C4-2B (cell line): Measurements from ENCODE around the gene ANKRD44.

ENCODE experiments used
- H3K27ac ChIP-seq: fragments of 450-650 bp; 2 replicates; pipeline ENCODE4 v1.5.1; 2017
- ZFX ChIP-seq: fragments of 450-650 bp; IDR thresholded peaks from 2 replicates; pipeline ENCODE4 v1.6.1; 2017
- TF ChIP-seq, protein P1 (sequence below): fragments of 450-650 bp; conservative IDR thresholded peaks from 2 replicates; pipeline ENCODE4 v1.5.1; 2017; ENCODE audit warnings: mild to moderate bottlenecking

Gene ANKRD44

DNA sequence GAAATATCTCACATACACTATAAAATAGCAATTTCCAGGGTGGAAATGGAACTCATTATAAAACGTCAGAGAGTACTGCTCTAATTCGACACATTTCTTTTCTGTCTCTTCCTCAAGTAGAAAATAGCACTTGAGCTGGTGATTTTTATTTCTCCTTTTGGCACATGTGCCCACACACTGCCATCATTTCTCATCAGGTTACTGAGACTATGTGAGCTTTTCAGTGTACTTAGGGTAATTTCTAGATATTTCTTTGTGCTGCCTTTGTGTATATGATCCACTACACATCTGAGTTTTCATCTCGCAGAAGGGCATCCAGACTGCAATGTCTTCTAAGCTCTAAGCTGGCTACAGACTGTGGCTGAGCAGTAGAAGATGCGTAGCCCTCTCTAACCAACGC, 321.9 kb downstream of the ANKRD44 start:
- no peak overlapping the region for H3K27ac ChIP-seq
- TF ChIP-seq ZFX: no peak
- TF ChIP-seq, protein P1, sequence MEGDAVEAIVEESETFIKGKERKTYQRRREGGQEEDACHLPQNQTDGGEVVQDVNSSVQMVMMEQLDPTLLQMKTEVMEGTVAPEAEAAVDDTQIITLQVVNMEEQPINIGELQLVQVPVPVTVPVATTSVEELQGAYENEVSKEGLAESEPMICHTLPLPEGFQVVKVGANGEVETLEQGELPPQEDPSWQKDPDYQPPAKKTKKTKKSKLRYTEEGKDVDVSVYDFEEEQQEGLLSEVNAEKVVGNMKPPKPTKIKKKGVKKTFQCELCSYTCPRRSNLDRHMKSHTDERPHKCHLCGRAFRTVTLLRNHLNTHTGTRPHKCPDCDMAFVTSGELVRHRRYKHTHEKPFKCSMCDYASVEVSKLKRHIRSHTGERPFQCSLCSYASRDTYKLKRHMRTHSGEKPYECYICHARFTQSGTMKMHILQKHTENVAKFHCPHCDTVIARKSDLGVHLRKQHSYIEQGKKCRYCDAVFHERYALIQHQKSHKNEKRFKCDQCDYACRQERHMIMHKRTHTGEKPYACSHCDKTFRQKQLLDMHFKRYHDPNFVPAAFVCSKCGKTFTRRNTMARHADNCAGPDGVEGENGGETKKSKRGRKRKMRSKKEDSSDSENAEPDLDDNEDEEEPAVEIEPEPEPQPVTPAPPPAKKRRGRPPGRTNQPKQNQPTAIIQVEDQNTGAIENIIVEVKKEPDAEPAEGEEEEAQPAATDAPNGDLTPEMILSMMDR: no peak

DNA sequence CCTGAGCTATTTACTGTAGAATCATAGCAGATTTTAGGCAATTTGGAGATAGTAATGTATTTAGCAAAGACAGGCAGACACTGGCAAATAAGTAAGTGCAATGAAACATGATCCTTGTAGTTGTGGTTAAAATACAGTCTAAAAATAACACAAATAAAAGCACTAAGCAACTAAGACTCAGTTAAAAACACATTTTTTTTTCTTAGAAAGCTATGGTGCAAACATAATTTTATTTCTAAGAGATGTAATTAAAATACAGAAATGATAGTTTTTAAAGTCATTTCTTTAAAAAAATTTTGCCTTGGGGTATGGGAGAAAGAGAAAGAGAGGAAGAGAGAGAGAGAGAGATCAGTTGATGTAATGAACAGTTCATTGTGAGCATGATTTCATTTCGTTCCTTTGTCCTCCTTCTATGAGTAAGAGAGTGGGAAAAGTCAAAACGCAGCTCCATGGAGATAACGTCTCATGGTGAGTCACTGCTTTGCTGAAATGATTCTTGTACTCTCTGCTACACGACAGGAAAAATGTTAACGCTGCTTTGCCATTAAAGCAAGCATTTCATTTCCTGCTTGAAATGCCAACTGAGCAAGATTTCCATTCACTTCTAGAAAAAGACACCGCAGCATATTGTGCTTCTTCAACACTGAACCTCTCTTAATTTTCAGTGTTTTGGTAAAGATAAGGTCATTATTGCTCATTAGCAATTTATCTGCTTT, 322.8 kb downstream of the ANKRD44 start:
- H3K27ac ChIP-seq: no peak overlapping the region
- TF ChIP-seq, protein P1: no peak
- no peak for TF ChIP-seq ZFX

DNA sequence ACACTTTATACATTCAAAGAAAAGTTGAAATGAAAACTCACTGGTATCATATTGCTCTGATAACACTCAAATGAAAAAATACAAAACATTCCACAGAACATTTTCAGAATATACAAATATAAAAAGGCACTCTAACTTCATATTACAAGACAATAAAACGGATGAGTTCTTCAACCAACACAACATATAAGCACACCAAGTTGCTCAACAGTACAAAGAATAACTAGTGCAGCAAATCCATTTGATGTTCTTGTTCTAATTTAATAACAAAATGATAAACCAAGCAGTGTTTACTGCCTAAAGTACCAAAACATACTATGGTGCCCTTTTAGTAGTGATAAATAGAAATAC, 323.3 kb downstream of the ANKRD44 start:
- no peak for TF ChIP-seq ZFX
- TF ChIP-seq, protein P1: no peak
- H3K27ac ChIP-seq: no peak overlapping the region

DNA sequence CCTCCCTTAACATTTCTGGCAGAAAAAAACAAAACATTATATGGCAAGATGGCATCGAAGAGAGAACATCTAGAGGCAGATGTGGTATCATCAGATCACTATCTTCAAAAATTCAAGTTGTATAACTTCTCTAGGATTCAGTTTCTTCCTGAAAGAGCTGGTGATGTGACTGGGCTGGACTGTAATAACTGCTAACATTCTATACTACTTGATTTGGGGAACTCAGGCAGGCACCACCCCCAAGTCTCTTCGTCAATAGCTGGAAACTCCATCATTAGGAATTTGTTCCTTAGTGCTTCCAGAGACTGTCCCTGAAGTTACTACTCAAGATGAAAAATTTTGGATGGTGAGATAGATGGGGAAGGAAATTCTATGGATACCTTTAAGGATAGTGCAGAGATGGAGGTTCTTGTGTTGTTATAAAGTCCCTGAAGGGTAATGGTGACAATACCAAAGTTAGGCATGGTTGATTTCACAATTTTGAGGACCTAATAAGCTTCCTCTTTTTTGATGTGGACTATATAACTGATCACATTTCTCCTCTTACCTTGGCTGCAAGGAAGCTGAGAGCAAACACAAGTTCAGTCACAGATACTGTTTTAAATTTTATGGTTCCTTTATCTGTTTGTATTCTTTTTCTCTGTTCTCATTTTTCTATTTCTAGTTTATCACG, 324.9 kb downstream of the ANKRD44 start:
- TF ChIP-seq ZFX: no peak
- TF ChIP-seq, protein P1: no peak
- H3K27ac ChIP-seq: no peak overlapping the region

DNA sequence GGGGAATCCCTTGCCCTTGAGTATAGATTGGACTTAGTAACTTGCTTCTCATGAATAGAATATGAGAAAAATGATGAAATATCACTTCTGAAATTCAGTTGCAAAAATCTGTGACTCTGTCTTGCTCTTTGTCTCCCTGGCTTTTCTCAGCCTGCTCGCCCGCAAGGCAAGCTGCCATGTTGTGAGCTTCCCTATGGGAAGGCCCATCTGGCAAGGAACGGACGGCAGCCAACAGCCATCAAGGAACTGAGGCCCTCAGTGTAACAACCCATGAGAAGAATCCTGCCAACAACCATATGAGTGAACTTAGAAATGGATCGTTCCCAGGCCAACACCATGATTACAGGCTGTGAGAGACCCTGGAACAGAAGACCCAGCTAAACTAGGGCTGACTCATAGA, 325.7 kb downstream of the ANKRD44 start:
- TF ChIP-seq ZFX: no peak
- TF ChIP-seq, protein P1: no peak

DNA sequence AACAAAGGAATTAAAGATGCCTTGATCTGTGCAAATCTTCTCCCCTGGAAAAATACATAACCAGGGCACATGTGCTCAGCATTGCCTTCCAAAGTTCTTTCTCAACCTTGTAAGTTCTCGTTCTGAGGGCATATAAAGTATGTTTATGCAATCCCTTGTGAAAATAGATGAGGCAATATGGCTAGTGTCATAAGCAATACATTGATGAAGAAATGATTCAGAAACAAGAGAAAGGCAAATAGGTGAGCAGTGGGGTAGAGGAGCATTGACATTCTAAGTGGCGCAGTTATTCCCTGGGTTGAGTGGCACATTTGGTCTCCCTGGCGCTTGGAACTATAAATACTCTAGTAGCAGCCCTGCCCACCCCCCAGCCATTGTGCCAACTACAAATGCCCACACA, 326.6 kb downstream of the ANKRD44 start:
- TF ChIP-seq, protein P1: no peak
- TF ChIP-seq ZFX: no peak
- H3K27ac ChIP-seq: no peak overlapping the region

More for the DNA sequence above, 325.7 kb downstream of the ANKRD44 start:
- no peak overlapping the region for H3K27ac ChIP-seq

DNA sequence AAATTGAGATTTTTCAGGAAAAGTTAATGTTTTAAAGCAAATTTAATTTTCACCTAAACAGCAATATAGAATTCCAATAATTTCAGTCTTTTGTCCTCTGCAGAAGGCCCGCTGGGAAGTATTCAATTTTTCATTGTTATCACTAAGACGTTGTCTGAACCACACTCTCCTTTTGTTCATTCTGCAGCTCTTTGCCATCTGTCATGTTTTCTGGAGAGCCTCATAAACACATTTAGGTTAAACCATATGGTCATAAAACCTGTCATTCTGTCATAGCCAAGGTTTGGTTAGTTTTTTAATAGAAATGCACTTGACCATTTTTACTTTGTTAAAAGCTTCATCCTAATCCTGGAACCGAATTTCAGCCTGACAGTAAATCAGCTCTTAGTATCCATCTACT, 330.1 kb downstream of the ANKRD44 start:
- H3K27ac ChIP-seq: no peak overlapping the region
- TF ChIP-seq, protein P1: no peak
- no peak for TF ChIP-seq ZFX
